ENCODE data around the gene WDHD1. TPM values are rescaled to one million over a fixed set of nuclear protein-coding genes. Genes with fewer than 3 reads are reported as not detected.
A peak's percentile ranks its signal among the peaks of the same experiment; 100 is the strongest.

Gene WDHD1
- polyA plus RNA-seq, 1 donor (not counting 4 experiments of a cell fraction or from before 2014, with no cell fraction given), result 13.0 TPM

DNA sequence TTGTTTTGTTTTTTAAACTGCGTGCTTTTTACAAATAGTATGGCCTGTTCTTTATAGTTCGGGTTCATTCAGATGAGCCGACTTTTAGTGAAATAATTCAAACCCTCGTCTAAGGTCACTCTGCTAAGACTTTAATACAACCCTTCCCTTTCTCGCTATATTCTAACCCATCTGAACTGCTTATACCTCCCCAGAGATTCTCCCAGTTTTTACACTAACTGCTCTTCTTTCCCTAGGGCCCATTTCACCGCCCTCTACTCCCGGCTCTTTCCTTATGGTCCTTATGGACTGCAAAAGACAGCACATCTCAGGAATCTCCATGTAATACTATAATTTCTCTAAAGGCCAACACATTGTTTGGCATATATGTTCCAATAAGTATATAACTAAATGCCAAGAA lies 26.6 kb upstream of the WDHD1 start:
- Histone ChIP-seq H3K27me3 (ENCODE audit: control insufficient read depth, extremely low read depth, insufficient read depth, low read length) (no peaks in the 10 kb centered on the region), H4K20me1 (ENCODE audit: control insufficient read depth, extremely low read depth, insufficient read depth, low read length) (peaks cover 5% of the 10 kb centered on the region)
- no peak for FAIRE-seq

DNA sequence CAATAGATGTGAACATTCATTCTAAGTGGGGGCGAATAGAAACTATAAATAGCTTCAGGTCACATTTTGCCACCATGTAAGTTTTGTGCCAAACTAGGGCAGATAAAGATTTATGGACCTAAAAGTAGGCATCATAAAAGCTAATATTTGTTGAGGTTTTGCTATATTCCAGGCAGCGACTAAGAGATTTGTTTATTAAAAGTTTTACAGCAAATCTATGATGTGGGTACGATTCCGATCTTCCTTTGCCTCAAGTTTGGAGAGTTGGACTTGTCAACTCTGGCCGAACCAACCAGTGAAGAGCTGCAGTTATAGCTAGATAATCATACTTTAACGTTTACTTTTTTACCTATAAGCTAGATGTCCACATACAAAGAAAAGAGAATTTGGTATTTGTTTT lies 26.1 kb upstream of the WDHD1 start:
- H3K9me3 ChIP-seq (ENCODE audit: control insufficient read depth, low read depth, low read length), result no peaks in the 10 kb centered on the region
- peak overlapping the region; percentile 96 for H3K4me2 ChIP-seq (ENCODE audit: control insufficient read depth, extremely low read depth, insufficient read depth, low read depth, low read length)
- no peaks in the 10 kb centered on the region for H3K27me3 ChIP-seq (ENCODE audit: control insufficient read depth, extremely low read depth, insufficient read depth, low read length)
- FAIRE-seq, result no peak
- H2AFZ ChIP-seq (ENCODE audit: control insufficient read depth, low read length), result no peak overlapping the region
- H4K20me1 ChIP-seq (ENCODE audit: control insufficient read depth, extremely low read depth, insufficient read depth, low read length), result peaks cover 5% of the 10 kb centered on the region
- no peak for DNase-seq (ENCODE audit: low read depth, low spot score)
- dilution Hi-C loops (cut with MboI; ENCODE audit: extremely low pct_ligation_motif_present, low sequenced_read_pairs), result no loop called here
- no peak for TF ChIP-seq EZH2 (IDR thresholded peaks at IDR 0.05; ENCODE audit: low read length)
- TF ChIP-seq, protein P1, sequence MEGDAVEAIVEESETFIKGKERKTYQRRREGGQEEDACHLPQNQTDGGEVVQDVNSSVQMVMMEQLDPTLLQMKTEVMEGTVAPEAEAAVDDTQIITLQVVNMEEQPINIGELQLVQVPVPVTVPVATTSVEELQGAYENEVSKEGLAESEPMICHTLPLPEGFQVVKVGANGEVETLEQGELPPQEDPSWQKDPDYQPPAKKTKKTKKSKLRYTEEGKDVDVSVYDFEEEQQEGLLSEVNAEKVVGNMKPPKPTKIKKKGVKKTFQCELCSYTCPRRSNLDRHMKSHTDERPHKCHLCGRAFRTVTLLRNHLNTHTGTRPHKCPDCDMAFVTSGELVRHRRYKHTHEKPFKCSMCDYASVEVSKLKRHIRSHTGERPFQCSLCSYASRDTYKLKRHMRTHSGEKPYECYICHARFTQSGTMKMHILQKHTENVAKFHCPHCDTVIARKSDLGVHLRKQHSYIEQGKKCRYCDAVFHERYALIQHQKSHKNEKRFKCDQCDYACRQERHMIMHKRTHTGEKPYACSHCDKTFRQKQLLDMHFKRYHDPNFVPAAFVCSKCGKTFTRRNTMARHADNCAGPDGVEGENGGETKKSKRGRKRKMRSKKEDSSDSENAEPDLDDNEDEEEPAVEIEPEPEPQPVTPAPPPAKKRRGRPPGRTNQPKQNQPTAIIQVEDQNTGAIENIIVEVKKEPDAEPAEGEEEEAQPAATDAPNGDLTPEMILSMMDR (optimal IDR thresholded peaks at IDR 0.05 in 1 of 3, IDR thresholded peaks at IDR 0.05 in 1 of 3, conservative IDR thresholded peaks at IDR 0.05 in 1 of 3; ENCODE audit: extremely low read depth in 1 of 3, insufficient read depth in 2 of 3, low read length in 3 of 3), result no peak
- H3K27ac ChIP-seq (ENCODE audit: control insufficient read depth, insufficient read depth, low read length), result peak overlapping the region; percentile 99
- H3K4me1 ChIP-seq (ENCODE audit: control insufficient read depth, extremely low read depth, insufficient read depth, low read length), result peaks cover 18% of the 10 kb centered on the region
- peaks cover 64% of the 10 kb centered on the region for H3K79me2 ChIP-seq (ENCODE audit: control insufficient read depth, insufficient read depth, low read length)
- peak overlapping the region; percentile 100 for H3K9ac ChIP-seq (ENCODE audit: control insufficient read depth, extremely low read depth, insufficient read depth, low read length)
- peaks cover 0 to 18% of the 10 kb centered on the region in 2 experiments for H3K36me3 ChIP-seq (ENCODE audit: control insufficient read depth in 2 of 2, extremely low read depth in 1 of 2, insufficient read depth in 2 of 2, low read length in 2 of 2)
- peak overlapping the region; percentile 88 to 100 (median 97) for H3K4me3 ChIP-seq (ENCODE audit: control insufficient read depth in 2 of 3, extremely low read depth in 1 of 3, insufficient read depth in 2 of 3, low read depth in 1 of 3, low read length in 3 of 3)
- no peaks in the 10 kb centered on the region for H3K9me1 ChIP-seq (ENCODE audit: control insufficient read depth, extremely low read depth, insufficient read depth, low read length)

More for the DNA sequence above, 26.6 kb upstream of the WDHD1 start:
- Histone ChIP-seq H3K4me2 (ENCODE audit: control insufficient read depth, extremely low read depth, insufficient read depth, low read depth, low read length) (peak overlapping the region; percentile 96), H3K36me3 (ENCODE audit: control insufficient read depth in 2 of 2, extremely low read depth in 1 of 2, insufficient read depth in 2 of 2, low read length in 2 of 2) (peaks cover 0 to 22% of the 10 kb centered on the region in 2 experiments), H3K9ac (ENCODE audit: control insufficient read depth, extremely low read depth, insufficient read depth, low read length) (peak overlapping the region; percentile 2), H3K9me3 (ENCODE audit: control insufficient read depth, low read depth, low read length) (no peaks in the 10 kb centered on the region), H3K9me1 (ENCODE audit: control insufficient read depth, extremely low read depth, insufficient read depth, low read length) (no peaks in the 10 kb centered on the region), H2AFZ (ENCODE audit: control insufficient read depth, low read length) (no peak overlapping the region), H3K4me3 (ENCODE audit: control insufficient read depth in 2 of 3, extremely low read depth in 1 of 3, insufficient read depth in 2 of 3, low read depth in 1 of 3, low read length in 3 of 3) (peak overlapping the region in 1 of 3 experiments; percentile 97), H3K27ac (ENCODE audit: control insufficient read depth, insufficient read depth, low read length) (no peak overlapping the region), H3K4me1 (ENCODE audit: control insufficient read depth, extremely low read depth, insufficient read depth, low read length) (peaks cover 18% of the 10 kb centered on the region), H3K79me2 (ENCODE audit: control insufficient read depth, insufficient read depth, low read length) (peaks cover 69% of the 10 kb centered on the region)
- no peak for TF ChIP-seq EZH2 (IDR thresholded peaks at IDR 0.05; ENCODE audit: low read length)
- TF ChIP-seq, protein P1 (optimal IDR thresholded peaks at IDR 0.05 in 1 of 3, IDR thresholded peaks at IDR 0.05 in 1 of 3, conservative IDR thresholded peaks at IDR 0.05 in 1 of 3; ENCODE audit: extremely low read depth in 1 of 3, insufficient read depth in 2 of 3, low read length in 3 of 3), result no peak
- no peak for DNase-seq (ENCODE audit: low read depth, low spot score)
- dilution Hi-C loops (cut with MboI; ENCODE audit: extremely low pct_ligation_motif_present, low sequenced_read_pairs), result no loop called here
